Astrocyte (in vitro differentiated cells and primary cell): ENCODE results near the gene MN1. TPM values are rescaled to one million over a fixed set of nuclear protein-coding genes. Genes with fewer than 3 reads are reported as not detected.

ENCODE experiments used
- DNase-seq: peaks from one replicate; pipeline ENCODE4 v3.0.0-alpha.2; 2010; ENCODE audit warnings: low read depth
- FAIRE-seq: peaks from 2 replicates; lab custom pipeline; 2011; peaks lifted over from hg19 to GRCh38; lab: Jason Lieb, UNC
- H2AFZ ChIP-seq: 2 replicates; pipeline ENCODE4 v1.6.0; 2012; ENCODE audit warnings: low read depth, low read length, inconsistent platforms
- H3K27ac ChIP-seq: 2 replicates; pipeline ENCODE4 v1.5.1; 2011; ENCODE audit warnings: low read depth, low read length, inconsistent platforms
- H3K27me3 ChIP-seq: 2 replicates; pipeline ENCODE4 v1.6.0; 2011; ENCODE audit warnings: low read length, inconsistent platforms; ENCODE audit not compliant: insufficient read depth
- H3K36me3 ChIP-seq: 2 replicates; pipeline ENCODE4 v1.5.1; 2011; ENCODE audit warnings: low read length, inconsistent platforms; ENCODE audit not compliant: insufficient read depth
- H3K4me1 ChIP-seq: 2 replicates; pipeline ENCODE4 v1.5.1; 2011; ENCODE audit warnings: low read length, inconsistent platforms; ENCODE audit not compliant: insufficient read depth
- H3K4me2 ChIP-seq: 2 replicates; pipeline ENCODE4 v1.6.0; 2012; ENCODE audit warnings: low read length, inconsistent platforms
- H3K4me3 ChIP-seq: 2 replicates; pipeline ENCODE4 v1.5.1; 2011; ENCODE audit warnings: low read depth, mild to moderate bottlenecking, low read length, inconsistent platforms; ENCODE audit not compliant: insufficient read depth
- H3K79me2 ChIP-seq: 2 replicates; pipeline ENCODE4 v1.6.0; 2012; ENCODE audit warnings: mild to moderate bottlenecking, low read length, inconsistent platforms; ENCODE audit not compliant: insufficient read depth
- H3K9ac ChIP-seq: 2 replicates; pipeline ENCODE4 v1.6.0; 2012; ENCODE audit warnings: mild to moderate bottlenecking, low read length, inconsistent platforms
- H3K9me3 ChIP-seq: 2 replicates; pipeline ENCODE4 v1.5.1; 2012; ENCODE audit warnings: low read depth, mild to moderate bottlenecking, low read length, inconsistent platforms; ENCODE audit not compliant: insufficient read depth
- H4K20me1 ChIP-seq: 2 replicates; pipeline ENCODE4 v1.6.0; 2012; ENCODE audit warnings: low read length, inconsistent platforms; ENCODE audit not compliant: insufficient read depth
- H3K27ac Mint-ChIP-seq: one replicate; pipeline ENCODE4 v1.8.0; 2021; ENCODE audit warnings: mild to moderate bottlenecking, mixed read lengths; ENCODE audit not compliant: unreplicated experiment
- H3K27me3 Mint-ChIP-seq: one replicate; pipeline ENCODE4 v1.8.0; 2021; ENCODE audit warnings: low read depth, mixed read lengths; ENCODE audit not compliant: unreplicated experiment
- H3K36me3 Mint-ChIP-seq: one replicate; pipeline ENCODE4 v1.8.0; 2021; ENCODE audit warnings: low read depth, mixed read lengths; ENCODE audit not compliant: unreplicated experiment
- H3K4me1 Mint-ChIP-seq: one replicate; pipeline ENCODE4 v1.8.0; 2021; ENCODE audit warnings: low read depth, mixed read lengths; ENCODE audit not compliant: unreplicated experiment
- H3K4me3 Mint-ChIP-seq: one replicate; pipeline ENCODE4 v1.8.0; 2021; ENCODE audit warnings: mild to moderate bottlenecking, moderate library complexity, mixed read lengths; ENCODE audit not compliant: unreplicated experiment
- H3K9me3 Mint-ChIP-seq: one replicate; pipeline ENCODE4 v1.8.0; 2021; ENCODE audit warnings: mild to moderate bottlenecking, mixed read lengths; ENCODE audit not compliant: unreplicated experiment
- CTCF ChIP-seq: IDR thresholded peaks from 2 replicates; pipeline ENCODE4 v1.5.1; 2011; ENCODE audit warnings: low read depth, mild to moderate bottlenecking, inconsistent platforms, low read length, moderate library complexity; ENCODE audit not compliant: insufficient read depth
- EZH2 ChIP-seq: IDR thresholded peaks from 2 replicates; pipeline ENCODE4 v1.6.1; 2012; ENCODE audit warnings: mild to moderate bottlenecking, low read length, inconsistent platforms; ENCODE audit not compliant: insufficient read depth
- total RNA-seq: library from RNA; stranded (reverse); gene quantifications from 2 replicates; pipeline ENCODE4 v1.2.1, GENCODE V29; 2021

Gene MN1
- total RNA-seq, 1 donor from 2014 or later, result 98.6 TPM

DNA sequence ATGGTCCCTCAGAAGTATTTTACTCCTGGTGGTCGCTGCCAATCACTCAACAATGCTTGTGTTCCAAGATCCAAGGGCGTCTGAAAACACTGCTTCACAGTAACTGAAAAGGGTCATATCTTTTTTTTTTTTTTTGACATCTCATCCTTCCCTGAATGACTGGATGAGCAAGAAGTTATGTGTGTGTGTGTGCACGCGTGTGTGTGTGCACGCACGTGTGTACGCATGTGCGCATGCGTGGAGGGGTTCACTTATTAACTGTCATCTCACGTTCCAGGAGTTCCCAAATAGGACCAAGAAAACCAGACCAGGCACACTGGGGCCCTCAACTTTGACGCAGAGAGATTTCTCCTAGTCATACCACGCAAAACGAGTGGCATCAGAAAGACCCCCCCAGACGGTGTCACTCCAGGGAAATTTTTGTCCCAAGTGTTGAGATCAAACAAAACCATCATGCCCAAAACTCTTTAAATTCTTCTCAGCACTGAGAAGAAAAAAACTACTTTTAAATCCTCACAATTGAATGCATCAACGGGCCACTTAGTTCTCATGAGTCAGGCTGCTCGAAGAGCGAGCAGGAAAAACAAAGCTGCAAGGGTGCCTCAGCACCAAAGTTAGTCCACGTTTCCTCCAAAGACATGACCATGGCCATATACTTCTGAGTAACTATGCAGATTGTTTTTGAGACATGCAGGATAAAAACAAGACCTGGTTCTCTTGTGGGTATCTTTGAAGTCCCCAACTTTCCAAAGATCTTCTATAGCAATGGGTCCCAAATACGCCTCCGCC, 12.9 kb downstream of the MN1 start:
- H3K36me3 ChIP-seq, result peaks cover 8% of the 10 kb centered on the region
- H3K4me1 ChIP-seq, result peaks cover 79% of the 10 kb centered on the region
- H3K79me2 ChIP-seq, result peaks cover 99% of the 10 kb centered on the region
- H3K4me3 ChIP-seq, result no peak overlapping the region
- Mint-ChIP-seq H3K4me1 (peaks cover 68% of the 10 kb centered on the region), H3K9me3 (no peaks in the 10 kb centered on the region), H3K36me3 (peaks cover 19% of the 10 kb centered on the region), H3K4me3 (peak overlapping the region; percentile 73), H3K27ac (no peak overlapping the region), H3K27me3 (no peaks in the 10 kb centered on the region)
- DNase-seq (peak; percentile 59), FAIRE-seq (no peak)
- H3K27ac ChIP-seq, result peak overlapping the region; percentile 61
- peak overlapping the region; percentile 12 for H3K9ac ChIP-seq
- H3K9me3 ChIP-seq, result no peaks in the 10 kb centered on the region
- peak overlapping the region; percentile 81 for H3K4me2 ChIP-seq
- no peak overlapping the region for H2AFZ ChIP-seq
- peaks cover 95% of the 10 kb centered on the region for H4K20me1 ChIP-seq
- H3K27me3 ChIP-seq, result no peaks in the 10 kb centered on the region
- TF ChIP-seq EZH2, result no peak
- TF ChIP-seq CTCF, result no peak

DNA sequence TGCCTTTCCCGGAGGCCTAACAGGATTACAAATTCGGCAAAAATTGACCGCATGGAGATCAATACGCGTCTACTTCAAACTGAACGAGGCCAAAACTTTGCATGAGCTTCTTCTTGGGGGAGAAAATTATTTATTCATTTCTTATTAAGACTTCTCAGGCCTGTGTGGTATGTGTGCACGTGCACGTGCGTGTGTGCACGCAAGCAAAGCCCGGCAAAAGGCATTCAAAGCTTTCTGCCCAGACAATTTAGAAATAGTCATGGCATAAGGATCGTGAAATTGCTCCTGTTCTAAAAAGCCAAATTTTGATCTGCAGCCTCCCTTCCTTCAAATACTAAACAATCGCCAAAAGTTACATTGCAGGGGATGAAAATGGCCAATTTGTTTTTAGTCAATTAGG, 14.6 kb downstream of the MN1 start:
- no peak overlapping the region for H3K4me3 Mint-ChIP-seq
- H3K4me1 Mint-ChIP-seq, result peaks cover 54% of the 10 kb centered on the region
- H3K27me3 ChIP-seq, result no peaks in the 10 kb centered on the region
- DNase-seq, result no peak
- no peak overlapping the region for H3K4me3 ChIP-seq
- no peak for TF ChIP-seq EZH2
- no peak for TF ChIP-seq CTCF
- no peak overlapping the region for H3K27ac ChIP-seq
- H3K9me3 Mint-ChIP-seq, result no peaks in the 10 kb centered on the region
- peaks cover 99% of the 10 kb centered on the region for H3K79me2 ChIP-seq
- no peaks in the 10 kb centered on the region for H3K9me3 ChIP-seq
- FAIRE-seq, result no peak
- H4K20me1 ChIP-seq, result peaks cover 97% of the 10 kb centered on the region
- H3K36me3 ChIP-seq, result peaks cover 8% of the 10 kb centered on the region
- peaks cover 17% of the 10 kb centered on the region for H3K36me3 Mint-ChIP-seq
- peak overlapping the region; percentile 45 for H3K9ac ChIP-seq
- no peaks in the 10 kb centered on the region for H3K27me3 Mint-ChIP-seq
- peaks cover 67% of the 10 kb centered on the region for H3K4me1 ChIP-seq
- H3K27ac Mint-ChIP-seq, result no peak overlapping the region
- no peak overlapping the region for H2AFZ ChIP-seq
- H3K4me2 ChIP-seq, result peak overlapping the region; percentile 81
